HG02610 (cell line): Measurements from ENCODE around the gene CAMLG.

Experiments used
- ATAC-seq: cut with Tn5 transposase; IDR thresholded peaks from one replicate; pipeline ENCODE4 v1.9.1; 2021; ENCODE audit warnings: mild to moderate bottlenecking, moderate library complexity; ENCODE audit not compliant: unreplicated experiment

The CAMLG gene

GRCh38 chr5:134772461-134773125 is 34.2 kb downstream of the CAMLG start:
- no peak for ATAC-seq

GRCh38 chr5:134777366-134777765 is 39.0 kb downstream of the CAMLG start:
- no peak for ATAC-seq

GRCh38 chr5:134784241-134784920 is 46.0 kb downstream of the CAMLG start:
- no peak for ATAC-seq

GRCh38 chr5:134784946-134785620 is 46.7 kb downstream of the CAMLG start:
- no peak for ATAC-seq

GRCh38 chr5:134787692-134788091 is 49.3 kb downstream of the CAMLG start:
- no peak for ATAC-seq

GRCh38 chr5:134791580-134791979 is 53.2 kb downstream of the CAMLG start:
- no peak for ATAC-seq

GRCh38 chr5:134792286-134792685 is 53.9 kb downstream of the CAMLG start:
- ATAC-seq = no peak

GRCh38 chr5:134793111-134793510 is 54.8 kb downstream of the CAMLG start:
- no peak for ATAC-seq

GRCh38 chr5:134794082-134794481 is 55.7 kb downstream of the CAMLG start:
- no peak for ATAC-seq

GRCh38 chr5:134794819-134795218 is 56.5 kb downstream of the CAMLG start:
- ATAC-seq = no peak

GRCh38 chr5:134798468-134798867 is 60.1 kb downstream of the CAMLG start:
- ATAC-seq = peak; percentile 56
